Kidney (tissue), 14 donors: ENCODE measurements around the gene NCS1. TPM values are rescaled to one million over a fixed set of nuclear protein-coding genes. Genes with fewer than 3 reads are reported as not detected.

ENCODE experiments used
- DNase-seq, 5 donors: peaks; one replicate each; pipeline ENCODE4 v3.0.0-alpha.2; 2013 to 2020
- FAIRE-seq: peaks from 2 replicates; lab custom pipeline; 2012; peaks lifted over from hg19 to GRCh38; lab: Jason Lieb, UNC
- H3K27ac ChIP-seq, 2 donors: one replicate each; pipeline ENCODE4 v1.7.0; 2013; ENCODE audit warnings: low read depth in 2 of 2, low read length in 2 of 2, inconsistent platforms in 1 of 2
- H3K27me3 ChIP-seq: one replicate; pipeline ENCODE4 v1.7.1; 2013; ENCODE audit warnings: low read length, inconsistent platforms; ENCODE audit not compliant: control insufficient read depth, insufficient read depth
- H3K36me3 ChIP-seq, 3 donors: one replicate each; pipeline versions ENCODE4 v1.7.0 to v1.7.1; 2013; ENCODE audit warnings: low read length in 3 of 3, control low read depth in 1 of 3, inconsistent platforms in 1 of 3; ENCODE audit not compliant: insufficient read depth in 3 of 3, control insufficient read depth in 2 of 3
- H3K4me1 ChIP-seq, 3 donors: one replicate each; pipeline versions ENCODE4 v1.7.0 to v1.7.1; 2013; ENCODE audit warnings: low read length in 3 of 3, inconsistent platforms in 1 of 3, low read depth in 1 of 3; ENCODE audit not compliant: control insufficient read depth in 2 of 3, insufficient read depth in 2 of 3
- H3K4me3 ChIP-seq, 3 donors: one replicate each; pipeline versions ENCODE4 v1.7.0 to v1.8.1; 2013; ENCODE audit warnings: low read length in 3 of 3, control low read depth in 1 of 3, inconsistent platforms in 1 of 3
- H3K9ac ChIP-seq, 3 donors: one replicate each; pipeline versions ENCODE4 v1.7.0 to v1.7.1; 2013; ENCODE audit warnings: low read length in 3 of 3, control low read depth in 1 of 3, inconsistent platforms in 1 of 3
- H3K9me3 ChIP-seq, 3 donors: one replicate each; pipeline versions ENCODE4 v1.7.0 to v1.7.1; 2013; ENCODE audit warnings: low read length in 3 of 3, control low read depth in 1 of 3, inconsistent platforms in 1 of 3; ENCODE audit not compliant: control insufficient read depth in 2 of 3, insufficient read depth in 1 of 3
- CTCF ChIP-seq: IDR thresholded peaks from 3 replicates; pipeline ENCODE4 v1.5.1; 2012; ENCODE audit warnings: mild to moderate bottlenecking, moderate library complexity, borderline replicate concordance; ENCODE audit not compliant: insufficient read depth; ENCODE audit errors: extremely low read depth
- intact Hi-C: fragments of 100-400 bp; cut with DNase I; formaldehyde crosslinking; loops from one replicate; pipeline ENCODE4 v1.11.1; 2022
- polyA plus RNA-seq: library from polyadenylated mRNA; stranded (reverse); fragments of 350-450 nt; fragmentation: Illumina TruSeq; extraction: RNeasy Lipid Tissue Mini Kit (QIAGEN cat#74804); gene quantifications from one replicate; pipeline ENCODE4 v1.2.3, GENCODE V29; 2014; ENCODE audit warnings: low read depth, low replicate concordance; ENCODE audit not compliant: insufficient read depth
- total RNA-seq: library from RNA; stranded (reverse); fragmentation: NEBNext Ultra II Directional; extraction: Animal tissue kit (Norgen Biotek cat#: 25700); gene quantifications from one replicate; pipeline ENCODE4 v1.2.1, GENCODE V29; 2021
- donor health status: control.
- donor health status: control.
- donor health status: control.
- donor health status: control.
- donor health status: control.
- donor health status: DM: yes; HTN: yes; CAD: no.
- donor health status: Normal renal cell carcinoma (clear cell type).

The NCS1 gene
- total and polyA plus RNA-seq, 2 donors from 2014 or later = 27.7 to 37.4 TPM

- intact Hi-C loops = no loop called here
- DNase-seq = no peak
- H3K4me3 ChIP-seq = no peak overlapping the region
- no peaks in the 10 kb centered on the region for H3K9me3 ChIP-seq
- H3K27ac ChIP-seq = peak overlapping the region; percentile 35 to 71
- no peaks in the 10 kb centered on the region for H3K27me3 ChIP-seq
- no peaks in the 10 kb centered on the region for H3K36me3 ChIP-seq
- no peak overlapping the region for H3K9ac ChIP-seq
- peaks cover 0 to 39% (median 38%) of the 10 kb centered on the region in 3 donors for H3K4me1 ChIP-seq
- no peak for FAIRE-seq
- TF ChIP-seq CTCF = no peak
These were observed 29.8 kb downstream of the NCS1 start for GRCh38 chr9:130201974-130202373.

- no peaks in the 10 kb centered on the region for H3K9me3 ChIP-seq
- no peak overlapping the region for H3K27ac ChIP-seq
- DNase-seq = no peak
- H3K27me3 ChIP-seq = no peaks in the 10 kb centered on the region
- no peak overlapping the region for H3K4me3 ChIP-seq
- H3K4me1 ChIP-seq = peaks cover 0 to 22% (median 20%) of the 10 kb centered on the region in 3 donors
- no peak for FAIRE-seq
- no peak overlapping the region for H3K9ac ChIP-seq
- no peak for TF ChIP-seq CTCF
- no peaks in the 10 kb centered on the region for H3K36me3 ChIP-seq
- intact Hi-C loops = no loop called here
These were observed 32.1 kb downstream of the NCS1 start for GRCh38 chr9:130204341-130204740.

- H3K27ac ChIP-seq = no peak overlapping the region
- peaks cover 0 to 18% (median 14%) of the 10 kb centered on the region in 3 donors for H3K4me1 ChIP-seq
- intact Hi-C loops = no loop called here
- no peak for TF ChIP-seq CTCF
- FAIRE-seq (no peak), DNase-seq (peak in 3 of 5 donors; percentile 56 to 71 (median 63))
- H3K9ac ChIP-seq = no peak overlapping the region
- H3K27me3 ChIP-seq = no peaks in the 10 kb centered on the region
- H3K36me3 ChIP-seq = no peaks in the 10 kb centered on the region
- no peak overlapping the region for H3K4me3 ChIP-seq
- no peaks in the 10 kb centered on the region for H3K9me3 ChIP-seq
These were observed 32.8 kb downstream of the NCS1 start for GRCh38 chr9:130204959-130205358.

- TF ChIP-seq CTCF = no peak
- intact Hi-C loops = no loop called here
- DNase-seq (no peak), FAIRE-seq (no peak)
- no peak overlapping the region for H3K27ac ChIP-seq
- no peak overlapping the region for H3K4me3 ChIP-seq
- H3K4me1 ChIP-seq = peaks cover 0 to 10% (median 8%) of the 10 kb centered on the region in 3 donors
- no peaks in the 10 kb centered on the region for H3K36me3 ChIP-seq
- no peak overlapping the region for H3K9ac ChIP-seq
- no peaks in the 10 kb centered on the region for H3K9me3 ChIP-seq
- no peaks in the 10 kb centered on the region for H3K27me3 ChIP-seq
These were observed 33.7 kb downstream of the NCS1 start for GRCh38 chr9:130205912-130206311.
